Sigmoid colon (tissue), 7 donors: ENCODE data around the gene RTRAF. TPM values are rescaled to one million over a fixed set of nuclear protein-coding genes. Genes with fewer than 3 reads are reported as not detected.
A peak's percentile ranks its signal among the peaks of the same experiment; 100 is the strongest.

Experiments used
- DNase-seq: peaks from one replicate; pipeline ENCODE4 v3.0.0-alpha.2; 2019
- H3K27ac ChIP-seq, 4 donors: fragments of 200-600 bp; sonication (generic); one replicate each; pipeline ENCODE4 v1.5.1; 2016 to 2019; ENCODE audit warnings: mild to moderate bottlenecking in 1 of 4
- H3K27me3 ChIP-seq, 3 donors: fragments of 200-600 bp; sonication (generic); one replicate each; pipeline ENCODE4 v1.5.1; 2019; ENCODE audit warnings: mild to moderate bottlenecking in 1 of 3
- H3K36me3 ChIP-seq, 4 donors: fragments of 200-600 bp; sonication (generic); one replicate each; pipeline ENCODE4 v1.5.1; 2016 to 2019
- H3K4me1 ChIP-seq, 4 donors: fragments of 200-600 bp; sonication (generic); one replicate each; pipeline ENCODE4 v1.5.1; 2017 to 2019
- H3K4me3 ChIP-seq, 4 donors: fragments of 200-600 bp; sonication (generic); one replicate each; pipeline ENCODE4 v1.5.1; 2017 to 2019; ENCODE audit warnings: mild to moderate bottlenecking in 2 of 4, moderate library complexity in 1 of 4
- H3K9me3 ChIP-seq, 4 donors: fragments of 200-600 bp in 3 of 4; sonication (generic) in 3 of 4; one replicate each; pipeline versions ENCODE4 v1.5.1 to v1.6.1; 2013 to 2019
- CTCF ChIP-seq, 4 experiments: fragments of 450-650 bp in 3 of 4; fragments of 200-600 bp in 1 of 4; IDR thresholded peaks; one replicate each; pipeline ENCODE4 v1.5.1; 2016 to 2019; ENCODE audit warnings: antibody characterized with exemption in 4 of 4, mild to moderate bottlenecking in 3 of 4, moderate library complexity in 2 of 4
- EP300 ChIP-seq, 4 donors: sonication (generic); formaldehyde crosslinking; IDR thresholded peaks; one replicate each; pipeline ENCODE4 v1.6.1; 2017; ENCODE audit warnings: antibody characterized with exemption in 4 of 4
- POLR2A ChIP-seq, 2 donors: fragments of 450-650 bp; IDR thresholded peaks; one replicate each; pipeline ENCODE4 v1.6.1; 2016; ENCODE audit warnings: antibody characterized with exemption in 2 of 2, mild to moderate bottlenecking in 2 of 2, moderate library complexity in 2 of 2
- POLR2AphosphoS5 ChIP-seq, 4 donors: sonication (generic); formaldehyde crosslinking; IDR thresholded peaks; one replicate each; pipeline ENCODE4 v1.6.1; 2017; ENCODE audit warnings: antibody characterized with exemption in 4 of 4
- WGBS, 2 donors: extraction: QIAGEN DNeasy Blood & Tissue Kit; methylation state at CpG; one replicate each; pipeline ENCODE4 v1.1.7; 2013; 5-methylcytosine and 5-hydroxymethylcytosine counted together
- intact Hi-C: fragments of 100-400 bp; cut with DNase I; formaldehyde crosslinking; loops from one replicate; pipeline ENCODE4 v1.15.1; 2023
- polyA plus RNA-seq, 3 donors: library from polyadenylated mRNA; stranded (reverse); fragments of 200-250 nt; gene quantifications; one replicate each; pipeline ENCODE4 v1.2.3, GENCODE V29; 2013
- total RNA-seq, 4 donors: library from RNA; depleted of rRNA; stranded (reverse); fragments of >200 nt; gene quantifications; one replicate each; pipeline ENCODE4 v1.1.0, GENCODE V29; 2016
- donor health status: healthy with polysubstance abuse.
- donor health status: Bipolar disorder and iron deficiency.
- donor health status: healthy.

The RTRAF gene
- total RNA-seq (10 to 100 TPM; 33.5 to 76.0 (median 53.7) TPM), polyA plus RNA-seq (100 to 1,000 TPM; 108 to 152 (median 141) TPM)

GRCh38 chr14:51989293-51990234 lies at the start of gene RTRAF:
Gene RTRAF (plus strand): TSS chr14:51989546. CDS start chr14:51989640, 94 bp downstream.
- Histone ChIP-seq H3K27me3 (no peaks in the 10 kb centered on the region), H3K36me3 (peaks cover 0 to 36% (median 8%) of the 10 kb centered on the region in 4 donors), H3K9me3 (no peaks in the 10 kb centered on the region), H3K27ac (peak within 1 kb of the TSS; percentile 91 to 94 (median 92)), H3K4me1 (peaks cover 0 to 39% (median 19%) of the 10 kb centered on the region in 4 donors), H3K4me3 (peak within 1 kb of the TSS; percentile 90 to 98 (median 94))
- intact Hi-C loops: loop anchor here (2.0 to 5.0 kb wide), 2 partner anchors 141 to 707 kb away; no protein-coding TSS in a partner anchor
- peak; percentile 97 for DNase-seq
- TF ChIP-seq EP300 (IDR thresholded peaks at IDR 0.05) (no peak), POLR2AphosphoS5 (IDR thresholded peaks at IDR 0.05) (peak; percentile 93 to 98 (median 97)), POLR2A (IDR thresholded peaks at IDR 0.05) (peak; percentile 80 to 82), CTCF (IDR thresholded peaks at IDR 0.05) (no peak)
- WGBS, 2 donors: 0% methylated on average over 72 of the region's 72 CpGs

GRCh38 chr14:51939755-51940301 lies 49.5 kb upstream of the RTRAF start:
- H3K27me3 ChIP-seq: no peaks in the 10 kb centered on the region
- H3K4me3 ChIP-seq: no peak overlapping the region
- H3K9me3 ChIP-seq: no peaks in the 10 kb centered on the region
- no peak for DNase-seq
- peak overlapping the region in 2 of 4 donors; percentile 37 to 53 for H3K27ac ChIP-seq
- H3K4me1 ChIP-seq: no peaks in the 10 kb centered on the region
- WGBS, 2 donors: 85 to 87% methylated on average over 10 of the region's 10 CpGs
- intact Hi-C loops: no loop called here
- no peak for TF ChIP-seq EP300 (IDR thresholded peaks at IDR 0.05)
- no peak for TF ChIP-seq CTCF (IDR thresholded peaks at IDR 0.05)
- no peak for TF ChIP-seq POLR2A (IDR thresholded peaks at IDR 0.05)
- TF ChIP-seq POLR2AphosphoS5 (IDR thresholded peaks at IDR 0.05): no peak
- no peaks in the 10 kb centered on the region for H3K36me3 ChIP-seq

GRCh38 chr14:51942971-51943370 lies 46.4 kb upstream of the RTRAF start:
- TF ChIP-seq POLR2AphosphoS5 (IDR thresholded peaks at IDR 0.05) (no peak), POLR2A (IDR thresholded peaks at IDR 0.05) (no peak)
- Histone ChIP-seq H3K27me3 (no peaks in the 10 kb centered on the region), H3K9me3 (no peaks in the 10 kb centered on the region), H3K27ac (no peak overlapping the region), H3K4me3 (no peak overlapping the region), H3K36me3 (no peaks in the 10 kb centered on the region), H3K4me1 (no peaks in the 10 kb centered on the region)
- DNase-seq: no peak
- WGBS, 2 donors: 90% methylated on average over 2 of the region's 2 CpGs
- intact Hi-C loops: no loop called here

GRCh38 chr14:51950007-51950406 lies 39.3 kb upstream of the RTRAF start:
- no peak for DNase-seq
- H3K27me3 ChIP-seq: no peaks in the 10 kb centered on the region
- TF ChIP-seq CTCF (IDR thresholded peaks at IDR 0.05): no peak
- no peak for TF ChIP-seq POLR2A (IDR thresholded peaks at IDR 0.05)
- TF ChIP-seq EP300 (IDR thresholded peaks at IDR 0.05): no peak
- TF ChIP-seq POLR2AphosphoS5 (IDR thresholded peaks at IDR 0.05): no peak
- intact Hi-C loops: no loop called here
- no peak overlapping the region for H3K4me3 ChIP-seq
- H3K36me3 ChIP-seq: peaks cover 0 to 6% (median 0%) of the 10 kb centered on the region in 4 donors
- H3K9me3 ChIP-seq: no peaks in the 10 kb centered on the region
- H3K27ac ChIP-seq: no peak overlapping the region
- 72 to 80% methylated on average over 2 of the region's 2 CpGs for WGBS, 2 donors
- no peaks in the 10 kb centered on the region for H3K4me1 ChIP-seq

- Histone ChIP-seq H3K27ac (no peak overlapping the region), H3K4me3 (no peak overlapping the region), H3K4me1 (no peaks in the 10 kb centered on the region), H3K36me3 (peaks cover 0 to 6% (median 0%) of the 10 kb centered on the region in 4 donors), H3K9me3 (no peaks in the 10 kb centered on the region), H3K27me3 (no peaks in the 10 kb centered on the region)
- no peak for DNase-seq
- no peak for TF ChIP-seq POLR2AphosphoS5 (IDR thresholded peaks at IDR 0.05)
- WGBS, 2 donors: 27 to 60% methylated on average over 3 of the region's 3 CpGs
- intact Hi-C loops: no loop called here
These were observed 37.7 kb upstream of the RTRAF start for GRCh38 chr14:51951656-51952055.
